GM12864 (cell line): Measurements from ENCODE around the gene PPP1R9A.

ENCODE experiments used
- DNase-seq: peaks from one replicate; pipeline ENCODE4 v3.0.0-alpha.2; 2011; ENCODE audit warnings: low read depth
- H3K4me3 ChIP-seq: 2 replicates; pipeline ENCODE4 v1.5.1; 2011; ENCODE audit warnings: mild to moderate bottlenecking, low read depth, low read length, control low read depth
- CTCF ChIP-seq: IDR thresholded peaks from 2 replicates; pipeline ENCODE4 v1.5.1; 2011; ENCODE audit warnings: low read depth, mild to moderate bottlenecking, moderate library complexity, low read length, control low read depth, inconsistent platforms; ENCODE audit errors: missing control alignments

PPP1R9A gene

GRCh38 chr7:95066737-95067530 is 159.5 kb downstream of the PPP1R9A start:
- no peak for TF ChIP-seq CTCF
- DNase-seq, result no peak
- H3K4me3 ChIP-seq, result no peak overlapping the region

- no peak overlapping the region for H3K4me3 ChIP-seq
- DNase-seq, result no peak
- TF ChIP-seq CTCF, result no peak
These were observed 181.3 kb downstream of the PPP1R9A start for GRCh38 chr7:95088536-95089215.

- H3K4me3 ChIP-seq, result no peak overlapping the region
- no peak for TF ChIP-seq CTCF
These were observed 182.3 kb downstream of the PPP1R9A start for GRCh38 chr7:95089414-95090315.

GRCh38 chr7:95092324-95092723 is 184.9 kb downstream of the PPP1R9A start:
- no peak for DNase-seq
- H3K4me3 ChIP-seq, result no peak overlapping the region
- no peak for TF ChIP-seq CTCF

More at GRCh38 chr7:95089414-95090315, 182.3 kb downstream of the PPP1R9A start:
- DNase-seq, result no peak

GRCh38 chr7:95095259-95095965 is 188.0 kb downstream of the PPP1R9A start:
- no peak for TF ChIP-seq CTCF
- H3K4me3 ChIP-seq, result no peak overlapping the region
- no peak for DNase-seq

GRCh38 chr7:95095966-95096540 is 188.7 kb downstream of the PPP1R9A start:
- DNase-seq, result no peak
- no peak overlapping the region for H3K4me3 ChIP-seq
- TF ChIP-seq CTCF, result no peak
